Measurements from ENCODE around the gene PLXNA1.

PLXNA1 gene

GRCh38 chr3:126987129-126987528 lies 4.2 kb downstream of the PLXNA1 start:
- DNase-seq (ENCODE audit: low read depth, low spot score), result no peak

- DNase-seq (ENCODE audit: low read depth, low spot score), result no peak
Measured at GRCh38 chr3:126987596-126987995, 4.7 kb downstream of the PLXNA1 start.

GRCh38 chr3:126988451-126989021 lies 5.6 kb downstream of the PLXNA1 start:
- no peak for DNase-seq (ENCODE audit: low read depth, low spot score)

- DNase-seq (ENCODE audit: low read depth, low spot score), result no peak
Measured at GRCh38 chr3:126989316-126990023, 6.6 kb downstream of the PLXNA1 start.

GRCh38 chr3:126990024-126990700 lies 7.2 kb downstream of the PLXNA1 start:
- no peak for DNase-seq (ENCODE audit: low read depth, low spot score)

GRCh38 chr3:126990890-126991289 lies 8.0 kb downstream of the PLXNA1 start:
- no peak for DNase-seq (ENCODE audit: low read depth, low spot score)

GRCh38 chr3:126991366-126992200 lies 8.7 kb downstream of the PLXNA1 start:
- no peak for DNase-seq (ENCODE audit: low read depth, low spot score)

GRCh38 chr3:126992216-126992615 lies 9.3 kb downstream of the PLXNA1 start:
- no peak for DNase-seq (ENCODE audit: low read depth, low spot score)

GRCh38 chr3:126992776-126993175 lies 9.9 kb downstream of the PLXNA1 start:
- DNase-seq (ENCODE audit: low read depth, low spot score), result no peak

- no peak for DNase-seq (ENCODE audit: low read depth, low spot score)
Measured at GRCh38 chr3:126993436-126993835, 10.5 kb downstream of the PLXNA1 start.

- no peak for DNase-seq (ENCODE audit: low read depth, low spot score)
Measured at GRCh38 chr3:126994661-126995245, 11.8 kb downstream of the PLXNA1 start.

- DNase-seq (ENCODE audit: low read depth, low spot score), result no peak
Measured at GRCh38 chr3:126995254-126995780, 12.4 kb downstream of the PLXNA1 start.

GRCh38 chr3:126995926-126996512 lies 13.1 kb downstream of the PLXNA1 start:
- DNase-seq (ENCODE audit: low read depth, low spot score), result no peak

- DNase-seq (ENCODE audit: low read depth, low spot score), result no peak
Measured at GRCh38 chr3:126996905-126997304, 14.0 kb downstream of the PLXNA1 start.

GRCh38 chr3:126997455-126998038 lies 14.6 kb downstream of the PLXNA1 start:
- DNase-seq (ENCODE audit: low read depth, low spot score), result no peak

GRCh38 chr3:126998320-126998719 lies 15.4 kb downstream of the PLXNA1 start:
- no peak for DNase-seq (ENCODE audit: low read depth, low spot score)

- DNase-seq (ENCODE audit: low read depth, low spot score), result no peak
Measured at GRCh38 chr3:126998728-126999127, 15.8 kb downstream of the PLXNA1 start.

GRCh38 chr3:126999383-126999782 lies 16.5 kb downstream of the PLXNA1 start:
- DNase-seq (ENCODE audit: low read depth, low spot score), result no peak

- no peak for DNase-seq (ENCODE audit: low read depth, low spot score)
Measured at GRCh38 chr3:127000119-127000518, 17.2 kb downstream of the PLXNA1 start.

GRCh38 chr3:127000761-127001160 lies 17.8 kb downstream of the PLXNA1 start:
- no peak for DNase-seq (ENCODE audit: low read depth, low spot score)

Measured in activated CD4-positive, CD25-positive, alpha-beta regulatory T cell treated with anti-CD3 and anti-CD28 coated beads, Interleukin-2, amount 50 U/mL, for 16 hours (primary cell).